SK-MEL-5 (cell line): Measurements from ENCODE around the gene SCYGR4. TPM values are rescaled to one million over a fixed set of nuclear protein-coding genes. Genes with fewer than 3 reads are reported as not detected.

Experiments used
- DNase-seq: peaks from one replicate; pipeline ENCODE4 v3.0.0-alpha.2; 2016; ENCODE audit warnings: low read depth, low spot score
- in situ Hi-C: cut with HindIII; loops from 2 replicates; pipeline ENCODE4 v1.10.0; 2016; ENCODE audit warnings: low sequenced_read_pairs, high pct_unique_total_duplicates, low pct_unique_long_range_greater_than_20kb
- total RNA-seq: library from RNA; depleted of rRNA; stranded (reverse); fragments of >200 nt; shearing (Covaris generic); gene quantifications from 2 replicates; pipeline ENCODE4 v1.2.3, GENCODE V29; 2014

Gene SCYGR4
- total RNA-seq, 1 experiment from 2014 or later = not detected

DNA sequence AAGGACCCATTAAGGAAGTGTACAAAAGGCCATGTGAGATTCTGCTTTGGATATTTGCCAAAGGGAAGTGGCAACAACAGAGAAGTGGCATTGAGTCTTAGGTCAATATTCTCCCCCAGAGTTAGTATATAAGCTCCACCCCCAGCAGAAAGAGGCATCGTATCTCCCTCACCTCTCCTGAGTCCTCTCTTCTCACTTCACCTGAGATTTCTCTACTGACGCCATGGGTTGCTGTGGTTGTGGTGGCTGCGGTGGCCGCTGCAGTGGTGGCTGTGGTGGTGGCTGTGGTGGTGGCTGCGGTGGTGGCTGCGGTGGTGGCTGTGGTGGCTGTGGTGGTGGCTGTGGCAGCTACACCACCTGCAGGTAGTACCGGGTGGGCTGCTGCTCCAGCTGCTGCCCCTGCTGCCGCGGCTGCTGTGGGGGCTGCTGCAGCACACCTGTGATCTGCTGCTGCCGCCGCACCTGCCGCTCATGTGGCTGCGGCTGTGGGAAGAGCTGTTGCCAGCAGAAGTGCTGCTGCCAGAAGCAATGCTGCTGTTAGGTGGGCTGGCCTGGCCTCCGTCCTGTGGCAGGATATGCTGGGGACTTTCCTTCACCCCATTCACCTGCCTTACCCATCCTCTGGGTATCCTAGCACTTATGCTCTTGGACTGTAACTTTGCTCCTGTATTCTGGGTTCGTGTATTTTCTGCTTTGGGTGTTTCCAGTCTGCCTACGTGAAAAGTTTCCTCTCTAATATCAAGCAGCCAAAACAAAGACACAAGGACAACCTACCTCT lies 8.5 kb upstream of the SCYGR4 start:
- in situ Hi-C loops = no loop called here
- no peak for DNase-seq

DNA sequence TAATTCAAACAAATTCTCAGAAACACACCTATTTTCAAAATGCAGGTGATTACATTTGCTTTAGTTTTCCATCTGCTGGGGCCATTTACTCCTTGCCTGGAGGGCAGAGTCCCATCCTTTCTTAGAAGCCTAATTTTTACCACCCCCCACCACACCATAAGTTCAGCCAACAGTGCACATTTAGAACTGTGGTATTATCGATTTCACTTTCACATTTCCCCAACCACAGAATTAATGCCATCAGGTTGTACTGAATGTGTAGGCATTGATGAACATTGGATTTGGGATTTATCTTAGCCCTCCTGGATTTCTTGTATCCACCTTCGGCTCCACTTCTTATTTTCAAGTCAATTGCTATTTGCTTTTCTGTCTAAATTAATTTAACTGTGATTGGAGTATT lies 7.2 kb upstream of the SCYGR4 start:
- in situ Hi-C loops = no loop called here
- no peak for DNase-seq

DNA sequence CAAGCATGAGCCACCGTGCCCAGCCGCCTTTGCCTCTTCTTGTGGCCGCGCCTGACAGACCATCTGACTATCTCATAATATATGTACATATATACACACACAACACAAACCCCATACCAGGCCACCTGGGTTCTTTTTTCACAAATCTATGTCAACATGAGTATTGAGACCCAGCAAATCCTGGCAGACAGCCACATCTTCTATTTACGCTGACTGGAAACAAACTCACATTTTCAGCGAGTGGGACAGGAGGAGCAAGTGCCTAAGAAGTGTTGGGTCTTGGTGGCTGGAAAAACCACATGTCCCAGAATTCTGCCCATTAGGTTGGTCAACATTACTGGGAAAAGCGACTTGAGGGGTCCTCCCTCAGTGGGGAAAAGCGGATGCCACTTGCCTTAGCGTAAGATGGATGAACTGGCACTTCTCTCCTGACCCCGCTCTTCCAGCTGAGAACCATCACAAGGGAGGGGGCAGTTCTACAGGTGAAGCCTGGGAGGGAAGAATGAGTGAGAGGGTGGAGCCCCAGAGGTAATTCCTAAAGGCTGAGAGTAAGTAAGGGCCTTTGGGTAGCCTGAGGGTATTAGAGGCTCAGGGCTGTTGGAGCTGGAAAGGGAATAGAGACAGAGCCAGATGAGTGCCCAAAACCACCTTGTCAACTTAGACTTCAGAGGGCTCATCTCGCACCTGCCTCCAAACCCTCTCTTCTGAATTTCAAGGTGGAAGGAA lies 4.6 kb upstream of the SCYGR4 start:
- in situ Hi-C loops = no loop called here
- DNase-seq = no peak

DNA sequence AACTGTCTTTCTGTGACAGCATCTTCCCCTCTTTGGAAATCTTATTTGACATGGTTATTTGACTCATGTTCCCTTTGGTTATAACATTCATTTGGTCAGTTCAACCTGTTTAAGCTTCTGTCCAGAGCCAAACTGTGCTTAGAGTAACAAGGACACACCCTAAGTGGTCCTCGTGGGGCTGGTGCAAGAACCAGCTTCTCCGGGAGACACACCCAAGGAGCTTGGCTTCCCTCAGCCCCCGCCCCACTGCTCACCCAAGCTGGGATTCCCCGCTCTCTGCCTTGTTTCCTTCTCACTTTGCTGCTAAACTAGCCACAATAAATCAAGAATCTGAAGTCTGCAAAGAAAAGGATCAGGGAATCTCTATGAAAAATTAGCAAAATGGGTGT lies 4.0 kb upstream of the SCYGR4 start:
- in situ Hi-C loops = no loop called here
- no peak for DNase-seq

DNA sequence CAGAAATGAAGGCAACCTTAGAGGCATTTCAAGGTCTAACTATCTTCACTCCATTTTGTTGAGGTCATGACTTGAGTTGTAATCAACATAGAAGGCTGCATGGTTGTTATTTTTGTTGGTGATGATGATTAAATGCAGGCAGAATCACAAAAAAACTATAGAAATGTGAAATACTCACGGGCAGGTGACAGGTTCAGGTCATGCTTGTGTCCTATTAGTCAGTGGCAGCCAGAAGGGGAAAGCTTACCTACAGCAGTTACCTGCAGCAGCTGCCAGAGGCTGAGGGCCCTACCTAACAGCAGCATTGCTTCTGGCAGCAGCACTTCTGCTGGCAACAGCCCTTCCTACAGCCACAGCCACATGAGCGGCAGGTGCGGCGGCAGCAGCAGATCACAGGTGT lies 3.1 kb upstream of the SCYGR4 start:
- no peak for DNase-seq
- in situ Hi-C loops = no loop called here

DNA sequence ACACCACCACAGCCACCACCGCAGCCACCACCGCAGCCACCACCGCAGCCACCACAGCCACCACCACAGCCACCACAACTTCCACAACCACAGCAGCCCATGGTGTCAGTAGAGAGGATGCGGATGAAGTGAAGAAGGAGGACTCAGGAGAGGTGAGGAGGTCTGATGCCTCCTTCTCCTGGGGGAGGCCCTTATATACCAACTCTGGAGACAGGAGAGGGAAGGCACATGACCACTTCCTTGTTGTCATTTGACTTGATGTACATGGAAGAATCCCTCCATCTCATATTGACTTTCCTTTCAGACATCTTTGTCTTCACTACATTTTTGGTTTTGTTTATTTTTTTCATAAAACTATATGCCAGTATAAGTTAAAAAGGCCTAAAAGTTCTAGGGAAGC lies 2.6 kb upstream of the SCYGR4 start, which contains the start of gene SCYGR3:
SCYGR3 (minus strand) TSS at position 101 of the 400 bp plus-strand sequence; CDS start at position 101, 0 bp downstream.
- in situ Hi-C loops = no loop called here
- DNase-seq = no peak

DNA sequence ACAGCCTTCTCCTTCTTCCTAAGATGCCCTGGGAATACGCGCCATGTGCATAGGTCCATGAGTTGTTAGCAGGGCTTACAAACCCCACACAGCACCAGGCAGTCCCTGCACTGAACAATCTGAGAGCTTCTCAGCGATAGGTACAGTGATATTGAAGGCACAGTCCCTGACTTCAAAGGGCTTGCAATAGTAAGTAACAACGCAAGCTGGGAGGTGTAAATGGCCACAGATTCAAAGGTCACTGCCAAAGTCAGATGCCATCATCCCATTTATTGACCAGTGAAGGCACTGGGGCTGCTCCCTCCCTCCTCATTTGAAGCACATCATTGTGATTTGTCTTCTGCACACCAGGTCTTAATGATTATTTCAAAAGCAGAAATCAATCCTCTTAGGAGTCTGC lies 2.1 kb upstream of the SCYGR4 start:
- no peak for DNase-seq
- in situ Hi-C loops = no loop called here

DNA sequence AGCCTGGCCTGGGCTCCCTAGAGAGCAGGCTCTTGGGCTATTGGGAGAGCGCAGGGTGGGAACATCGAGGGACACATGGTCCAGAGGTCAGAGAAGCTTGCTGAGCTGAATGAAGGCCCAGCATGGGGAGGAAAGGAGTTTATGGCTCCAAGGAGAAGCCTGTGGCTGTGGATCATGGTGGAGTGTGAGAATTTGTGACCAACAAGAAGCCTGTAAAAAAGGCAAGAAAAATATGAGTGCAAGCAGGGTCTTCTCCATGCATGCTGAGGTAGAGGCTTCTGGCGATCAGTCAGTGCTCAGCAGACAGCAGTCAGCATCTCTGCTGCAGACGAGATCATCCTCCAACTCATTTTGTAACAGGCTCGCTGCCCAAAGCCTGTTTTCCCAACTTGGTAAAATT lies 1.4 kb upstream of the SCYGR4 start:
- in situ Hi-C loops = no loop called here
- DNase-seq = no peak

DNA sequence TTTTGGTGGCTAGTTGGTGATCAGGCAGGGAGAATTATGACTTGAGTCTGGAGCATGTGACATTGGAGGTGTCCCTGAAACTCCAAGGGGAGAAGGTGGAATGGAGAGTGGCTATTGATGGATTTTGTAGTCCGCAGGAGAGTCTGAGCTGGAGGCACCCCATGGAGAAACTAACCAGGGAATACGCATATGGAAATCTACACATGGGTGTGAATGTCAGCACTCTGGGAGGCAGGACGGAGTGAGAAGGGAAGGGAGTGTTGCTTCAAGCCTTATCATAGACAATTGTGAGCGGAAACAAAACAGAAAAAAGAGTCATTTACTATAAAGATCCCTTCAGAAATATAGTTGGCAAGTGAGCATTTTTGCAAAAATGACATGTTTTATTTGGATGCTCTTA lies 667 bp upstream of the SCYGR4 start:
- in situ Hi-C loops = no loop called here

DNA sequence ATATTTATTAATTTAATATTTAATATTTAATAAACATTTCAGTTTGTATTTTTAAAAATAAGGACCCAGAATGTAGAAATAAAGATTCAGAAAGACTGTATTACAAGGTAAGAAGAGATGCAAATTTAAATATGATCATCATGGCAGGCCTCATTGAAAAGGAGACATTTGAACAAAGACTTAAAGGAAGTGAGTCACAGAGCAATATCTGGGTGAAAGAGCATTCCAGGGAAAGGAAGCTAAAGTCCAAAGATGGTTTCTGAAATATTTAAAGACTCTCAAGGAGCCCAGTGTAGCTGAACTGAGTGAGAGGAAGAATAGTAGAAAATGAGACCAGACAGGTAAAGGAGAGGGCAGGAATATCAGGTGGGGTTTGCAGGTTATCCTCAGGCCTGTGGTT lies 5.9 kb downstream of the SCYGR4 start:
- in situ Hi-C loops = no loop called here
- DNase-seq = no peak

More for the DNA sequence above, 667 bp upstream of the SCYGR4 start:
- DNase-seq = no peak

DNA sequence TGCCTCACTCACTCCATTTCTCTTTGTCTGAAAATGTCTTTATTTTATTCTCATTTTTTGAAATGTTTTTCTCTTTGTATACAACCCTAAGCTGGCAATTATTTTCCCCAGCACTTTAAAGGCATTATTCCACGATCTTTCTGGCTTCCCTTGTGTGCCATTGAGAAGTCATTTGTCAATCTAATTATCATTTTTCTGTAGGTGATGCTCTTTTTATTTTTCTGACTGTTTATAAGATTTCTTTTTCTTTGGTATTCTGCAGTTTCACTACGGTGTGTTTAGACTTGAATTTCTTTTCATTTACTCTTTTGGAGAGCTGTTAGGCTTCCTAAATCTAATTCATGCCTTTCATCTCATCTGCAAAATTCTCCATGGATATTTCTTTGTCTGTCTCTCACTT lies 8.1 kb downstream of the SCYGR4 start:
- no peak for DNase-seq
- in situ Hi-C loops = no loop called here

DNA sequence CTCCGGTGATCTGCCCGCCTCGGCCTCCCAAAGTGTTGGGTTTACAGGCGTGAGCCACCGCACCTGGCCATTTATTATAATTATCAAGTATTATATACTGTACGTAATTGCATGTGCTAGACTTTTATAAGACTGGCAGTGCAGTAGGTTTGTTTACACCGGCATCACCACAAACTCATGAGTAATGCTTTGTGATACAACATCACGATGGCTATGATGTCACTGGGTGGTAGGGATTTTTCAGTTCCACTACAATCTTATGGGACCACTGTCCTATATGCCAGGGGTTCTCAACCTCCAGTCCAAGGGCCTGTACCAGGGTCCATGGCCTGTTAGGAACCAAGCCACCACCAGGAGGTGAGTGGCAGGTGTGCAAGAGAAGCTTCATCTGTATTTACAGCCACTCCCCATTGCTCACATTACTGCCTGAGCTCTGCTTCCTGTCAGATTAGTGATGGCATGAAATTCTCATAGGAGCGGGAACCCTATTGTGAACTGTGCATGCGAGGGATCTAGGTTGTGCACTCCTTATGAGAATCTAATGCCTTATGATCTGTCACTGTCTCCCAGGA lies 9.4 kb downstream of the SCYGR4 start:
- in situ Hi-C loops = no loop called here
- no peak for DNase-seq

DNA sequence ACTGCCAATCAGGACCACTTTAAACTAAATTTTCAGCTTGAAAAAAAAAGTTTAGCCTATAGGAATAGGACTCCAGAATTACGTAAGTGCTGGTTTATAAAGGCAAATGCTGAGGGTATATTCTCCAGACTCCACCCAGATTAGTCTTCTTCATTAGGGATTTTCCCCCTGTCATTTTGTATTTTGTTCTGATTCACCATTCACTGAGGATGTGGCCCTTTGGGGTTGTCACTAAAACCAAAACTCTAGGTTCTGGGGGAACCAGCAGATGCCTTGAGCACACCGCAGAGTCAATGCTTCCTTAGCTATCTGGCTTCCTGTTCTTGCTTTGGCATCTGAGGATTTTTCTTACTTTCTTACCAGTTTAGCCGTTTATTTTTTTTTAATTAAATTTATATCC lies 10.5 kb downstream of the SCYGR4 start:
- in situ Hi-C loops = no loop called here

DNA sequence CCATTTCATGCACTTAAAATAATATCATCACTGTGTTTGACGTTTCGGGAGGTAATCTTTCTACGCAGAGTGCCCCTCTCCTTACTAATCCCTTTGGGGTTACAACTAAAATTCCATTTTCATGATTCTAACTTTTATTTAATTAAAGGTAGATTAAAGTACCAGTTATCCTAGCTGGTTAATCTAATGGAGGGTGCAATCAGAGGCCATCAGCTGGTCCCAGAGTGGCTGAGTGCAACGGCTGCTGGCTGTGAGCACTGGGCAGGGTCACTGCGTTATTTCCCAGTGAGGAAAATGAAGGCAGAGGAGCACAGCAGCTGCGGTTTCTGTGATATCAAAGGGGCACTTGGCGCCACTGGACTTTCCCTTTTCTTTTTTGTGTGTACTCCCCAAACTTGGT lies 12.1 kb downstream of the SCYGR4 start:
- in situ Hi-C loops = no loop called here
- no peak for DNase-seq

More for the DNA sequence above, 10.5 kb downstream of the SCYGR4 start:
- no peak for DNase-seq

DNA sequence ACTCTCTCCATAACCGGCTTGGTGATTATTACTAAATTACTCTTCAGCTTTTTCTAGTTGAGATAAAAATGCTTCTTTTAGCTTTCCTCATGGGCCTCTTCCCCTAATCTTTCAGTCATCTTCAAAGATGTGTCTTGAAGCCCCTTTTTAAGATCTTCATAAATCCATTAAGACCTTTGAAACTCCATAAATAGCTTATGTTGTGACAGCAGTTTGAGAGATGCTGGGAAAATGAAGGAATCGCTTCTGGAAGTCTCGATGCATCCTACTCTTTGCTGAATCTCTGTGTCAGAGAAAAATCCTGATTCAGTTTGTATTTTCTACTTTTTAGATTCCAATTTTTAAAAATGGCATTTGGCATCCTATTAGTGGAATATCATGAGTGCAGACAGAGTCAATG lies 13.0 kb downstream of the SCYGR4 start:
- DNase-seq = no peak
- in situ Hi-C loops = no loop called here

DNA sequence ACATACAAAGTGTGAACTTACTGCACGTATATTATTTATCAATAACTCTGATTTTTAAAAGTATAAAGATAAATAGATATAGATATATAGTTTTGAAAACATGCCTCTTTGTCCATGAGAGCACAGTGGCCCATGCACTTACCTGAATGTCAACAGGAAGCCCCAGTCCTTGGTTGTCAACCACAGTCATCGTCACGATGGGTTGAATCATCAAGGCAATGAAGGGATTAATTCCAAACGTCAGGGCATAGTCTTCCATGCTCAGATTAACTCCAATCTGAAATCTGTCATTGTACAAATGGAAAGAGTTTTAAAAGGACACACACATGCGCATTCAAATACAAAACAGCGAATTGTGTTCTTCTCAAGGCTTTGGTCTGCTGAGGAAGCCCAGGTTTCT lies 15.5 kb downstream of the SCYGR4 start:
- peak; percentile 89 for DNase-seq
- in situ Hi-C loops = no loop called here

DNA sequence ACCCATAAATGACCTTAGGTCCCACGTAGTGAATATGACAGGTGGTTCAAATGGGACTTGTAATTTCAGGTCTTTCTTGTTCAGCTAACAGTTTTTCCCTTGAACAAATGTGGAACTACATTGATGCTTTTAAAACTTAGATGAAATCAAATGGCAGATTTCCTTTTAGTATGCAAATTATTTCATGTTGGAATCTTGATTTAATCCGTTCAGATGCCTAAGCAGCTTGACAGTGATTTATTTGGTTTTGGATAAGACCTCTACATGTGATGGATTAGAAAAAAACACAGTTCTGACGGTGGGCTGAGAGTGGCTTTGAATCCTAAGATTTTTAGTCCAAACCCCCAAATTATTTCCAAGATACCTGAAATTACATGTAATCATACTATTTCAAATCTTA lies 16.9 kb downstream of the SCYGR4 start:
- no peak for DNase-seq
- in situ Hi-C loops = no loop called here

DNA sequence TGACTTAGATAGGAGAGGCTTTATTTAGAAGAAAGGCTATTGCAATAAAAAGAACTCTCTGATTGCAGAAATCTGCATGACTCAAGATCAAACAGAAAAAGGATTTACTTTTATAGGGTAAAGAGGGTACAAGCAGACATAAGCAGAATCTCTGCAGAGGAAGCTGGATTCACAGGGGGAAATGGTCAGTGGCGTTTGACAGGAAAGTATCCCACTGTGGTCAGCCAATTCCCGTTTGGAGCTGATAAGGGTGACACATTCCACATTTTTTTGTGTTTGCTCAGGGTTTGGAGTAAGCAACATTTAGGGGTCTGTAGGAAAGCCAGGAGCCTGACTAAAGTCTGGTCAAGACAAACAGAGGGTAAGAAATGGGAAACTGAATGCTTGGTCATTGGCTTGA lies 25.4 kb downstream of the SCYGR4 start:
- DNase-seq = no peak
- in situ Hi-C loops = no loop called here
